OCI-LY7 (cell line): ENCODE data around the gene ALDH3B1.
"Not testable (repeated sequence)": the region's sequence is repeated elsewhere in the genome, so short reads cannot be mapped to it uniquely, and the experiment has no call there.

ENCODE experiments used
- CTCF ChIP-seq: fragments of 200-600 bp; sonication (generic); conservative IDR thresholded peaks from 2 replicates; pipeline ENCODE4 v1.5.1; 2014; ENCODE audit warnings: mild to moderate bottlenecking, antibody characterized with exemption, low read length, moderate library complexity, mixed read lengths
- EZH2phosphoT487 ChIP-seq: fragments of 200-600 bp; sonication (generic); IDR thresholded peaks from 2 replicates; pipeline ENCODE4 v1.6.1; 2018; ENCODE audit warnings: low read depth, borderline replicate concordance, mild to moderate bottlenecking, mixed run types, antibody characterized with exemption, low read length, moderate library complexity, mixed read lengths

GRCh38 chr11:67995579-67995978 is 14.5 kb upstream of the ALDH3B1 start:
- TF ChIP-seq CTCF, EZH2phosphoT487: not testable (repeated sequence)
